ENCODE results near the gene ANXA8L1.
"Not testable (repeated sequence)": the region's sequence is repeated elsewhere in the genome, so short reads cannot be mapped to it uniquely, and the experiment has no call there.

Gene ANXA8L1

GRCh38 chr10:46397767-46398166 is 22.2 kb downstream of the ANXA8L1 start:
- not testable (repeated sequence) for DNase-seq (ENCODE audit: low spot score)

GRCh38 chr10:46398212-46398886 is 22.8 kb downstream of the ANXA8L1 start:
- not testable (repeated sequence) for DNase-seq (ENCODE audit: low spot score)

DNA sequence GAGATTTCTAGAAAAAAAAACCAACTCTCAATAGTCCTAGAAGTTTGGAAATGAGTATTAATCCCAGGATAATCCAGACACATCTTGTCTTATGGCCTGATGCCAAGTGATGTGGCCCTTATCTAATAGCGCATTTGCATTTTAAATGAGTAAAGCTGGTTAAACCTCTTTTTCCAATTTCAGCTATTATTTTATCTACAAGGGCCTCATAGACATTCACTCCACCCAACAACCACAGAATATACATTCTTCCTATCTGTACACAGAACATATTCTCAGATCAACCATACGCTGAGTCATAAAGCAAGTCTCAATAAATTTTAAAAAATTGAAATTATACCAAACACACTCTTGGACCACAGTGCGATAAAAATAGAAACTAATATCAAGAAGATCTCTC is 34.0 kb downstream of the ANXA8L1 start:
- not testable (repeated sequence) for DNase-seq (ENCODE audit: low spot score)

DNA sequence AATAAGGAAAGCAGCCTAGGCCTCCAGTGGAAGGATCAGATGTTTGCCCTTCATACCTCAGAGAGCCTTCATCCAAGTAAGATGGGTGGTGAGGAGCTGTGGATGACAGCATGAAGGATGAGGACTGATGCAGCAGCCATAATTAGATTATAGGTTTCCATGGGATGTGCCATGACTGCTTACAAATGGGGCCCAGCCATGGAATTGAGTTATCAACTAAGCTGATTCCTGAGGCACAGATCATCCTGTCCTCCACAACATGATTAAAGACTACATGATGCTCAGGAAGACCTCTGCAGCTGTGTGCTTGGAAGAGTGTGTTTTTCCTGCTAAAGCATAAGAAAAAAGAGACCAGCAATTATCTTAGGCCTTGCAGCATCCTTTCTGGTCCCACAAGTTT is 35.5 kb downstream of the ANXA8L1 start:
- not testable (repeated sequence) for DNase-seq (ENCODE audit: low spot score)

GRCh38 chr10:46412665-46413064 is 37.1 kb downstream of the ANXA8L1 start:
- DNase-seq (ENCODE audit: low spot score): not testable (repeated sequence)

GRCh38 chr10:46415291-46415690 is 39.7 kb downstream of the ANXA8L1 start:
- DNase-seq (ENCODE audit: low spot score): not testable (repeated sequence)

GRCh38 chr10:46418283-46418682 is 42.7 kb downstream of the ANXA8L1 start:
- DNase-seq (ENCODE audit: low spot score): not testable (repeated sequence)

DNA sequence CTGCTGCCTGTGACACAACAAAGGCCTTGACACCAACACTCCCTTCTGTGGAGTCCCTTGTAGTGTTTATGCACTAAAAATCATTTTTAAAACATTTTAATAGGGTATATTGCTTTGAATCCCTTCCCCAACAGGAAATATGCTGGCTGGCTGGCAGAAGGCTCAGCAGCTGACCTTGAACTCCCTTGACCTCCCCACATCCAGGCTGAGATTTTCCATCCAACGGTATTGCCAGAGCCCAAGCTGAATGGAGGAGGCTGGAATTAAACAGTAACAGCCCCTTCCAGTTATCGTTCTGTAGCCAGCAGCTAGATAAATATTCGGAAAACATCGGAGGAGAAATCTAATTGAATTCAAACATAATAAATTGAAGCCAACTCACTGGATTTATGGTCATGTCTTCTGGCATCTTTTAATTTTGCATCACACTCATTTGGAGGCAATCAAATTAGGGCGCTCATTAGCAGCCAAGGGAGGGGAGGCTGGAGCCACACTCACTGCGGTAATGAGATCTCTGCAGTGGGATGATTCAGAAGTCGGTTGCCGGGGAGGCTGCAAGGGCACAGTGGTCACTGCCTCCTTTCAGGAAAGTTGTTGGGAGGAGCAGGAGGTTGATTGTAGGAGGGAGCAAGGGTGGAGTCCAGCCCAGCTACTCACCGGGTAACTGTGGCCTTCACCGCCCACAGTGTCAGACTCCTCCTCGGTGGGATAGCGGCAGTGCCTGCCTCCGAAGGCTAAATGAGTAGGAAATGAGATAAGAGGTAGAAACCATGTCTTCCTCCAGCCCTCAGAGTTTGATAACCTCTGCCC is 44.2 kb downstream of the ANXA8L1 start:
- not testable (repeated sequence) for DNase-seq (ENCODE audit: low spot score)

GRCh38 chr10:46423550-46423949 is 48.0 kb downstream of the ANXA8L1 start:
- not testable (repeated sequence) for DNase-seq (ENCODE audit: low spot score)

DNA sequence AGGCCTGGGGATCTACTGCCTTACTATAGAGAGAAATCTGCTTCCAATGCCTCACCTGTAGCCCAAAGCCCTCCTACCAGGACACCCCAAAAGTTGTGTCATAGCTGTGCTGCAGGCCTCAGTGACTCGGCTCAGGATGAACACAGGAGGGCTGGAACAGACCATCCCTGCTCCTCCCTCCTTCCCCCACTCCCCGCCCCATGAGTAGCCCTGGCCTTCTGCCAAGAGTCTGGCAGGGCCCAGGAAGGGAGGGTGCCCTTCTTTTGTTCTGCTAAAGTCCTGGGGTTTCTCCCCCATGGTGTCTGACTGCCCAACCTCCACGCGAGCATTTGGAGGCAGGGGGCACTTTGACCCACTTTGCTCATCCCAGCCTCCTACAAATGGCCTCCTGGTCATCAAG is 65.4 kb downstream of the ANXA8L1 start:
- not testable (repeated sequence) for DNase-seq (ENCODE audit: low spot score)

Data from COLO829 (cell line).